CMK (cell line): ENCODE measurements around the gene FCRL1.

Source experiments
- DNase-seq: peaks from one replicate; pipeline ENCODE4 v3.0.0-alpha.2; 2010; ENCODE audit warnings: low read depth

FCRL1 gene

DNA sequence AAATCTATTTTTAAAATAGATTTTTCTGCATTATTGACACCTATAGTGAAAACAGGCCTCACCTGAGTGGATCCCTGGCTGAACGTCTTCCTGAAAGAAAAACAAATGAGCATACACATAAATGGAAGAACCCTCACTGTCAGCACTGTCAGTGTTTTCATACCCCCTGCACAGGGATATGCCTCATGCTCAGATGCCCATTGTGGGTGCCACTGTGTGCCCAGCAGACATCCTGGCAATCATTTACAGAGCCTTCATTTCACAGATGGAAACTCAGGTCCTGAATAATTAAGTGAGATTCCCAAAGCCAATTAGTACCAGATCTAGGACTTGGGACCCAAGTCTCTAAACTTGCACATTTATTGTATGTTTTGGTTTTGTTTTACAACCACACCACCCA is 19.9 kb downstream of the FCRL1 start:
- DNase-seq: no peak

DNA sequence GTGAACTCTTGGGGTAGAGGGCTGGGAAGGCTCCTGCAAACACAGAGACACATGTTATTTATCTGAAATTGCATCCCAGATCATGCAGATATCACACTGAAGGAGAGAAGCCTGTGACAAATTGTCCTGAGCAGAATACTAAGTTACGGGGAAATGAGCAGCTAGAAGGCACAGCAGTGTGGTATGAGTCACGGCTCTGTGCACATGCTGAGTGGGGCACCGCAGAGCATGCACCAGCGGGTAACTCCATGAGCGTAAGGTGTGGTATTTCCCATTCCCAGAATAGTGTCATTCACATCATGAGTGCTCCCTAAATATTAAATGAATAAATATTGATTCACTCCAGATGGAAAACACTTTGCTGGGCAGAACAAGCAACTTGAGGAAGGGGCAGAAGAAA is 21.7 kb downstream of the FCRL1 start:
- no peak for DNase-seq

DNA sequence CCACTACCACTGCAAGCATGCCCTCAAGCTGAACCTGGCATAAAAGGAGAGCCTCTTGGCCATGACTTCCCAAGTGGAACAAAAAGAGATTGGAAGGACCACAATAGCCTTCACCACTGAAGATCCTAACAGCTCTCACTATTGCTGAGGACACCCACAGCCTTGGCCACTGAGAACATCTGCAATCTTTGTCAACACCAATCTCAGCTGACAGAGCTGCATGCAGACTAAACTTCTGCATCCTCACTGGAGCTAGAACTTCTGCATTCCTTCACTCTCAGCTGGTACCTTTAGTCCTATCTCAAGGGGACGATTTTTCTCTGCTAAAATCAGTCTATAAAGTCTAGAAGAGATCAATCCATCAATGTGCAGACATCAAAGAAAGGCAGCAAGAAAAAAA is 34.7 kb downstream of the FCRL1 start:
- DNase-seq: no peak

DNA sequence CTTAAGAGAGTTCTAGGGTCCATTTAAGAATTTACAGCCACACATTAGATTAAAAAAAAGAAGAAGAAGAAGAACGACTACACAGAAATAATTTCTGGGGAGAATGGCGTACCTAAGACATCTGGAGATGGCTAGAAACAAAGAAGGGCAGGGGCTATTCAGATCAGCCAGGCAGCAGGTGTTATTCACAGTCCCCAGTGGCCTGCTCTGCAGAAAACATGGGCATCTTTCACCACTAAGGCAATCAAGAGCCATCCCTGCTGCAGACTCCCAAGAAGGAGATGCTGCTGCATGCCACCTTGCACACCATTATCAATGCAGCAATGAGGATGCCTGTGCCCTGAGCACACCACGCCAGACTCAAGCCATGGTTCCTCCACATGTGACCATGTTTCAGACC is 35.1 kb downstream of the FCRL1 start:
- no peak for DNase-seq

DNA sequence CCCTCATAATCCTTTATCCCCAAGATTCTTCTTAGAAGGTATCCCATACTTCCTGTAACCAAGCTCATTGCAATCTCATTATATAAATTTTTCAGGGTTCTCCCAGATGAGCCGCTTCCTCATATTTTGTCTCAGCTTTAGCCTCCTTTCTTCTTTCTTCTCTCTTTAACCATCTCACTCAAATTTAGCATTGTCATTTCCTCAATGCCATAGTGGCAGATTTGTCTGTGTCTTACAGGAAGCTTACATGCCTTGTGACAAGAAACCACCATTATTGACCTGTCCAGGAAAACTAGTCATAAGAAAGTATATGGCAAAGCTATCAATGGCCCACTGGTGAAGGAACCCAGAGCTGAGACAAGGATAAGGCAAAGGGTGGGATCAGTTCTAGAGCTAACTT is 37.0 kb downstream of the FCRL1 start:
- no peak for DNase-seq

DNA sequence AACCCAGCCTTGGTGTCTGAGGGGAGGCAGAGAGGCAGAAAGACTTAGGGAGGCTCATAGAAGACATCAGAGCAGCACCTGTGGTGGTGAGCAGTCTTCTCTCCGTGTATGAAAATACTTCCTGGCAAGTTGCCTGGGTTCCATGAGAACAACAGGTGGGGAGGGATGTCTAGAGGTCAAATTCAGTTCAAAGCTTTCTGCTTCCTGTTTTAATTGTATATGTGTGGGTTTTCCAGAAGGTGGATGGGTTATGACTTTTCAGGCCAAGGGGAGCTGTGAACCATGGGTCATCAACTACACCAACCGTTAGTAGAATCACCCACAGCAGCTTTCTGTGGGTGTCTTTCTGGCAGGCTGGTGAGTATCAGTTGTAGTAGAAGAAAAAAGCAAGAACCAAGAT is 38.9 kb downstream of the FCRL1 start:
- no peak for DNase-seq

DNA sequence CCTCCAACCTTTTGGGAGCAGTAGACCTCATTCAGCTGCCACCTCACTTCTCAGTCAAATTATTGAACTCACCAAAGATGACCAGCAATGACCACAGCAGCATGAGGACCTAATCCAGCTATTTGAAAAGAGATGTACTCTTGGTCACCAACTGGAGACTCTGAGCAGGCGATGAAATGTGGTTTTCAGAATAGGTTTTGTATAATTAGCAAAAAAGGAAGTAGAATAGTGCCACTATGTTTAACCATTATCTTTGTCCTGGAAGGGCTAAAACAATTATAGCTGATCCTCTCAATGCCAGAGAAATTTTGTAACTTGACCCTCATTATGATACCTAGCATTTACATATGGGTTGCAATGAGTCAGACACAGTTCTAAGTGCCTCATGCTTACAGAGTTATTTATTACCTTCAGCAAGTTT is 42.9 kb downstream of the FCRL1 start, which contains the start of gene FCRL2:
Gene FCRL2, minus strand, starts transcription at position 162 of the 421 bp plus-strand sequence. Its CDS starts 59 bp downstream, at position 103.
- DNase-seq: no peak

DNA sequence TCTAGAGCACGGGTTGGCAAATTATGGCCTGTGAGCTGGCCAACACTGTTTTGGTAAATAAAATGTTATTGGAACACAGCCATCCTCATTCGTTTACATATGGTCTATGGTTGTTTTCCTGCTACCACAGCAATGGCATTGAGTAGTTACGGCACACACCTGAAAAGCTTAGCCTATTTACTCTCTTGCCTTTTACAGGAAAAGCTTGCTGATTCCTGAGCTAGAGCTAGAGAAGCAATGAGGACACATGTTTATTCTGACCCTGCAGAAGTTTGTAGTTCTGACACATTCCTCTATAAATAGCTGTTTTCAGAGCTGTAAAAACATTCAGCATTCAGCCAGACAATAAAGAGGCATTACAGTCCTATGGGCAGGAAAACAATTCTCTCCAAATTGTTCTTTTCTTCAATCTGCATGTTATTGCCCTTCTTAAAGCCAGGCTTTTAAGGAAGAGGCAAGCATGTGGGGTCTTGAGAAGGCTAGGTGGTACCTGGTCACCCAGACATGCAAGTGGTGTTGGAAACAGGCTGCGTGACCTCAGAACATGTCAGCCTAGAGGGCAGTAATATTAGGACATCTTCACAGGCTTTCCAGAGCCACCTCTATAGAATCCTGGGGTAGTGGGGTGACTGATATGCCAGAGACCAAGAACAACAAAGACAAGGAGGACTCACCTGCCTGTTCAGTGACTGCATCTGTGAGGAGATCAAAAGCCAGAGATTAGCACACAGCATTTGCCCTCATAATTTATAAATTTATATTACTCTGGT is 44.6 kb downstream of the FCRL1 start:
- DNase-seq: no peak

DNA sequence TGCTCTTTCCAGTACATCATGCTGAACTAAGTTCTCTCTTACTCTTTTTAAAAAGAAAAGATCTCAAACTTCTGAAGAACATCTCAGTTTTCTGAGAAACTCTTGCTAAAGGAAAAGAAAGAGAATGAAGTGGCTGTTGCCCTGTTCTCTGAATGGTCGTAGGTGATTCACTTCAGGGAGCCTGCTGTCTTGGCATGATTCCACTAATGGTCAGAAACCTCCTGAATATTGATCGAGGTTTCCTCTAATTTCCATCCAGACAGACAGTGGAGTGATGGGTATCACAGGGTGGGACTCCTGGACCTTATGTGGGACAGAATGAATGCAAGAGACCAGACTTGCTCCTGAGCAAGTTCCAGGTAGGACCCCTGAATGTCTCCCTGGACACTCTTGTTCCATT is 45.5 kb downstream of the FCRL1 start:
- DNase-seq: no peak

DNA sequence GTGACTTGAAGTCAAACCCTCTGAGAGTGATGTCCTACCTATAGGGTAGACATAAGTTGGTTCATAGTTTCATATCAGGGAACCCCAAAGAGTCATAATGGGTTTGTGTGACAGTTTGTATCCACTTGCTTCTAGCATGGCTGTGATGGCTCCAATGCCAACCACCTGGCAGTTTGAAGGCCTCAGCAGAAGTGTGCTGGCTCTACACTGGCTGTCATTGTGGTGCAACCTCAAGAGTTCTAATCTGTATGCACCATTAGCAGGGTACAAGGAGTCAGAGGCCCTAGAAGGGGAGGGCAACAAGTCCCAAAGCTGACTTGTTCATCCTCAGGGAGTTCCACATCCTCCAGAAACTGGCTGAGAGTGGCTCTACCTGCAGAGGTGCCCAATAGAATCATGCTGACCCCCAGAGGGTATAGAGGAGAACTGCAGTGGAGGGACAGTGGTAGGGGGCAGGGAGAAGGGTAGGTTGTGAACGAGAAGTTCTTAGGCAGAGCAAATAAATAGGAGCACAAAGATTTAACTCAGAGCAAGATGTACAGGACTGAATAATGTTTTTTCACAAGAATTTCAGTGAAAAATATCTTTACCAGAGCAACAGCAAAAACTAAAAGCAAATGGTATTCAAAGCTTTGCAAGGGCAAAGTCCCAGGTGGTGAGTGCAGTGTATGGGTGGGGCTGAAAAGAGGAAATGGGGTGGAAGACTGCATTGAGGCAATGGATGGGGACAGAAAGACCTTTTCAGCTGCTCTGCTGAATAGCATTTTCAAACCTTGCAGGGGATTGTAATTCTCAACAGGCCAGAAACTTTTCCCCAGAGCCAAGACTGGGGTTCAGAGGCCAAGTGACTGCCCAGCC is 46.2 kb downstream of the FCRL1 start:
- no peak for DNase-seq

DNA sequence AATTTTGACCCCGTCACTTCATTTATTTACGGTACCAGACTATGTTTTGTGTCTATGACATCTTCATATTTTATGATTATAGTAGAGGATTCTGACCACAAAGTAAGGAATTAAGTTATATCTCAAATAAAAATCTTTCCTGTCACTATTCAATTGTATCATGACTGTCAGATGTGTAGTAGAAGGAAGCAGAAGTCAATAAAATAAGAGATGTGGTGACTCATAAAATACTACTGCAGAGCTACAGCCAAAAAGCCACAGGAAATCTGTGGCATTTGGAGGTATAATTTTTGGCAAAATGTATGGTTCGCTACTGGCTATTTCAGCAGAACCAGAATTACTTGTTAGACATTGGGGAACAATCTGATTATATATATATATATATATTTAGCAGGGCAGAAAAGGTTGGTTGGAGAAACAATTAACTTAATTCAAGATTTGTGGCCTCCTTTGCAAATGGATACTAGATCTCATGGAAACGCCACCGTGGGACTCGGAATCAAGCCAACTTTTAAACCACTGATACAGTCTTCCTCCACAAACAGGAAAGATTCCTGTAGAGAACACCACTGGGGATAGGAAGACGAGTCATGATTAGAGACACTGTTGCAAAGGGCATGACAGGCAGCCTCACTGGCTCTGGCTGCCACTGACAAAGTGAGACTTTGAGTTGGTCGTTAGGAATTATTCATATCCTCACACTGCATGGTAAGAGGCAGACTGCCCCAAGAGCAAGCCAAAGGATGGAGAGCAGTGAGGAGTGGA is 48.1 kb downstream of the FCRL1 start:
- DNase-seq: no peak

DNA sequence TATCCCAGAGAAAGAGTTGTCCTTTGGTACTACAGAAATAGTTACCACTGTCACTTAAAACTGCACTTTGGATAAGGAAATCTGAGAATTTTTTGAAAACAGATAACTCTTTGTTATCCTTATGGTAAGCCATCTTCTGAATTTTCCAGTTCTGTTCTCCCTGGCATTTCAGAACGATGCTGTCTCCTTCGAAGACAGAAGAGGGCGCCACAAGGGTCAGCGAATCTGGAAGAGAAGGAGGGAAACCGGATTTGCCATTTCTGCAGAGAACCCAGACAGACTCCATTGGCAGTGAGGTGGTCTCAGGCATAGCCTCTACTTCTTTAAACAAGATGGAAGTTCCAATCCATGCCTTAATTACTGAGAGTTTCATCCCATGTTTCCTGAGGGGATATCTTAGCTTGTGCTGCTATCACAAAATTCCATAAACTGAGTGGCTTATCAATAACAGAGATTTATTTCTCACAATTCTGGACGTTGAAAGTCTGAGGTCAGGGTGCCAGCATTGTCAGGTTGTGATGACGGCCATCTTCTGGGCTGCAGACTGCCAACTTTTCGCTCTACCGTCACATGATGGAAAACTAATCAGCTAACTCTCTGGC is 49.4 kb downstream of the FCRL1 start:
- no peak for DNase-seq

DNA sequence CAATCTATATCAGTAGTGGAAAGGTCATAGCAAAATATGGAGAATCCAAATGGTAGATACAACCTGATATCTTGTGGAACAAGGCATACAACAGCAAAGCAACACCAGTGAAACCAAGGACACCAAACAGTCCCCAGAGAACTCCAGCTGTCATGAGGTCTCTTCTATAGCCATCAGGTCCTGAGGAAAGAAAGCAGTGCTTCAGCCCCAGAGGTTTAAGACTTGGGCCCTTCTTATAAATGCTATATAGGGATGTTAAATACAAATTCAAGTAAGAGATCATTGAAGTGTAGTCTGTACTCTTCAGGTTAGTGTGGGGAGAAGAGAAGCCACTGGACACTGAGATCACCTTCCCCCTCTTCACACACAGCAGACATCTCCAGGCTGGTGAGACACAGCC is 53.1 kb downstream of the FCRL1 start:
- DNase-seq: no peak

DNA sequence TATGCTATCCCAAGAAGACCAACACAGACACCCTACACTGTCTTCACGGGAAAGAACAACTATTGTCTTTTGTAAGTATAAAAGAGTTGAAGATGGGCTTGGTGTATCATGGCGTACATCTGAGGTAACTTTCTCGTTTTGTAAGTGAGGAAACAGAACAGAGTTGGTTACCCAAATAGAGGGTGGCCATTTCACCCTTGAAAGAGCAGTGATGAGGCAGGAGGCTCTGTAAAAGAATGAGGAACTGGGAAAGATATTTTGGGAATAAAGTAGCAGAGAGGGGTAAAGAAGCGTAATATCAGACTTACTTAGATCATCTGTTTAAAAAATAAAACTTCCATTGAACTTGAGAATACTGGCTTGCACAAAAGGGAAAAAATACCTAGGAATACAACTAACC is 61.9 kb downstream of the FCRL1 start:
- no peak for DNase-seq

DNA sequence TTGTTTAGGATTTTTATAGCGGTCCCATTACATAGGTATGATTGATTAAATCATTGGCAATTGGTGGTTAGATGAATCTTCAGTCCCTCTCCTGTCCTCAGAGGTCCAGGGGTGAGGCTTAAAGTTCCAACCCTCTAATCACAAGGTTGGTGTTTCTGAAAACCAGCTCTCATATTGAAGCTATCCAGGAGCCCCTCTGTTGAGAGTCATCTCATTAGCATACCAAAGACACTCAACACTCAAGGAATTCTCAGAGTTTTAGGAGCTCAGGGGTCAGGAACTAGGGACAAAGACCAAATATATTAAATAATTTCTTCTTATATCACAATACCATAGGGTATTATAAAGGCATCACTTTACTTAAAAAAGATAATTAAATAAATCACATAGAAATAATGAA is 66.3 kb downstream of the FCRL1 start:
- DNase-seq: no peak

DNA sequence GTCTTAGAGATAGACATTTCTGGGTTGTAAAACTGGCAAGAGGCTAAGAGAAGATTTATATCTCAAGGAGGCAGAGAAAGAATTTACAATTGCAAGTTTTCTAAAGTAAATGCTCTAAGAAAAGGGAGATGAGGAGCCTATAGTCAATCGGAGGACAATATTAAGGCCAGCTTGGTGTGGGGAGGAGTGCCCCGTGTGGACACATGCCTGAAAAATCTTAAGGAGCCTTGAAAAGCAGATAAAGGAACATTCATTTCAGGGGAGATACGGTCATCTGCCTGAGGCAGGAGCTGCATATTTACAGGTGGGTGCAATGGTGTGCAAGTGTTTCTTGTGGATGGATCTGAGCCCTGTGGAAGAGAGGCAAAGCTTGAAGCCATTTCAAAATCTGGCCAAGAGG is 68.6 kb downstream of the FCRL1 start:
- DNase-seq: no peak

DNA sequence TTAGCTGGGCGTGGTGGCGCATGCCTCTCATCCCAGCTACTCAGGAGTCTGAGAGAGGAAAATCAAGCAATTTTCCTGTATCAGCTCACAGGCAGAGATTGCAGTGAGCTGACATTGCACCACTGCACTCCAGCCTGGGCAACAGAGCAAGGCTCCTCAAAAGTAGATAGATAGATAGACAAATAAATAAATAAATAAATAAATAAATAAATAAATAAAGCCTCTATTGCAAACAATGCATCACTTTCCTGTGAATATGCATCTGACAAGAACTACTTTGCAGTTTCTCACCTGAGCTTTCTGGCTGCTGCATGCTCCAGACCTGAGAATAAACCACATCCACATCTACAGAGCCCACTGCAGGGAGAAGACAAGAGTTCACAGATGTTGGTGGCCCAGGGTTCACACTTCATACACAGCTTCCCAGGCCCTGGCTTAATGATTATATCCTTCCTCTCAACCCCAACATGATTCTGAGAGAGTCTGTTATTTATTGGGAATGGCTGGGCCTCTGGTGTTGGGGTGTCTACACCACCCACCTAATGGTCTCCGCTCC is 71.6 kb downstream of the FCRL1 start:
- no peak for DNase-seq
